ENCODE measurements around the gene ENAH. TPM values are rescaled to one million over a fixed set of nuclear protein-coding genes. Genes with fewer than 3 reads are reported as not detected.

ENAH gene
- total RNA-seq, 1 donor from 2014 or later = 434 TPM

GRCh38 chr1:225674381-225674780 is 21.5 kb upstream of the ENAH start:
- H3K9me3 Mint-ChIP-seq (ENCODE audit: low read depth) = no peaks in the 10 kb centered on the region
- H3K27ac Mint-ChIP-seq (ENCODE audit: unreplicated experiment) = no peak overlapping the region
- peaks cover 2% of the 10 kb centered on the region for H3K27me3 Mint-ChIP-seq (ENCODE audit: low read depth)
- no peaks in the 10 kb centered on the region for H3K36me3 Mint-ChIP-seq (ENCODE audit: low read depth)
- TF ChIP-seq CTCF (IDR thresholded peaks at IDR 0.05) = no peak
- no peak overlapping the region for H3K4me3 Mint-ChIP-seq (ENCODE audit: unreplicated experiment)
- DNase-seq (ENCODE audit: low spot score) = no peak
- H3K4me1 Mint-ChIP-seq (ENCODE audit: low read depth) = peaks cover 8% of the 10 kb centered on the region

- H3K27me3 Mint-ChIP-seq (ENCODE audit: low read depth) = no peaks in the 10 kb centered on the region
- no peak overlapping the region for H3K27ac Mint-ChIP-seq (ENCODE audit: unreplicated experiment)
These were observed 18.1 kb upstream of the ENAH start for GRCh38 chr1:225670806-225671733.

GRCh38 chr1:225670356-225670755 is 17.4 kb upstream of the ENAH start:
- TF ChIP-seq CTCF (IDR thresholded peaks at IDR 0.05) = no peak
- no peak for DNase-seq (ENCODE audit: low spot score)
- Mint-ChIP-seq H3K4me3 (ENCODE audit: unreplicated experiment) (no peak overlapping the region), H3K27ac (ENCODE audit: unreplicated experiment) (no peak overlapping the region), H3K4me1 (ENCODE audit: low read depth) (peaks cover 15% of the 10 kb centered on the region), H3K27me3 (ENCODE audit: low read depth) (no peaks in the 10 kb centered on the region), H3K9me3 (ENCODE audit: low read depth) (no peaks in the 10 kb centered on the region), H3K36me3 (ENCODE audit: low read depth) (no peaks in the 10 kb centered on the region)

More at GRCh38 chr1:225670806-225671733, 18.1 kb upstream of the ENAH start:
- no peaks in the 10 kb centered on the region for H3K9me3 Mint-ChIP-seq (ENCODE audit: low read depth)
- H3K36me3 Mint-ChIP-seq (ENCODE audit: low read depth) = no peaks in the 10 kb centered on the region
- peaks cover 13% of the 10 kb centered on the region for H3K4me1 Mint-ChIP-seq (ENCODE audit: low read depth)
- no peak overlapping the region for H3K4me3 Mint-ChIP-seq (ENCODE audit: unreplicated experiment)
- TF ChIP-seq CTCF (IDR thresholded peaks at IDR 0.05) = no peak
- no peak for DNase-seq (ENCODE audit: low spot score)

GRCh38 chr1:225668222-225668621 is 15.3 kb upstream of the ENAH start:
- Mint-ChIP-seq H3K36me3 (ENCODE audit: low read depth) (no peaks in the 10 kb centered on the region), H3K27me3 (ENCODE audit: low read depth) (no peaks in the 10 kb centered on the region), H3K4me3 (ENCODE audit: unreplicated experiment) (no peak overlapping the region), H3K9me3 (ENCODE audit: low read depth) (no peaks in the 10 kb centered on the region), H3K27ac (ENCODE audit: unreplicated experiment) (no peak overlapping the region), H3K4me1 (ENCODE audit: low read depth) (peaks cover 17% of the 10 kb centered on the region)
- DNase-seq (ENCODE audit: low spot score) = no peak
- no peak for TF ChIP-seq CTCF (IDR thresholded peaks at IDR 0.05)

- Mint-ChIP-seq H3K9me3 (ENCODE audit: low read depth) (no peaks in the 10 kb centered on the region), H3K4me3 (ENCODE audit: unreplicated experiment) (no peak overlapping the region), H3K27ac (ENCODE audit: unreplicated experiment) (no peak overlapping the region), H3K36me3 (ENCODE audit: low read depth) (no peaks in the 10 kb centered on the region), H3K27me3 (ENCODE audit: low read depth) (no peaks in the 10 kb centered on the region), H3K4me1 (ENCODE audit: low read depth) (peaks cover 21% of the 10 kb centered on the region)
- TF ChIP-seq CTCF (IDR thresholded peaks at IDR 0.05) = no peak
- DNase-seq (ENCODE audit: low spot score) = no peak
These were observed 14.4 kb upstream of the ENAH start for GRCh38 chr1:225667362-225667761.

Measured in chondrocyte (in vitro differentiated cells).